Immature natural killer cell (primary cell): Measurements from ENCODE around the gene LRRC8E. TPM values are rescaled to one million over a fixed set of nuclear protein-coding genes. Genes with fewer than 3 reads are reported as not detected.

Source experiments
- DNase-seq, 3 donors: peaks; one replicate each; pipeline ENCODE4 v3.0.0; 2022; ENCODE audit warnings: mixed read lengths in 1 of 3
- H3K27ac Mint-ChIP-seq, 6 donors: one replicate each; pipeline ENCODE4 v1.8.0; 2020; ENCODE audit warnings: mixed read lengths in 6 of 6, mild to moderate bottlenecking in 5 of 6, inconsistent platforms in 4 of 6, moderate library complexity in 3 of 6
- H3K27me3 Mint-ChIP-seq, 3 donors: one replicate each; pipeline ENCODE4 v1.8.0; 2020 to 2021; ENCODE audit warnings: low read depth in 3 of 3, mild to moderate bottlenecking in 3 of 3, mixed read lengths in 3 of 3, moderate library complexity in 3 of 3, inconsistent platforms in 1 of 3
- H3K36me3 Mint-ChIP-seq, 3 donors: one replicate each; pipeline ENCODE4 v1.8.0; 2020; ENCODE audit warnings: mixed read lengths in 3 of 3, inconsistent platforms in 2 of 3, mild to moderate bottlenecking in 2 of 3
- H3K4me1 Mint-ChIP-seq, 2 donors: one replicate each; pipeline ENCODE4 v1.8.0; 2020; ENCODE audit warnings: inconsistent platforms in 2 of 2, mild to moderate bottlenecking in 2 of 2, mixed read lengths in 2 of 2, moderate library complexity in 1 of 2
- H3K4me3 Mint-ChIP-seq, 5 donors: one replicate each; pipeline ENCODE4 v1.8.0; 2020; ENCODE audit warnings: mild to moderate bottlenecking in 5 of 5, mixed read lengths in 5 of 5, inconsistent platforms in 3 of 5, moderate library complexity in 3 of 5
- H3K9me3 Mint-ChIP-seq, 6 donors: one replicate each; pipeline ENCODE4 v1.8.0; 2020; ENCODE audit warnings: mild to moderate bottlenecking in 6 of 6, mixed read lengths in 6 of 6, inconsistent platforms in 4 of 6, moderate library complexity in 3 of 6
- polyA plus RNA-seq, 3 donors: library from polyadenylated mRNA; unstranded; fragments of 300-500 nt; fragmentation: Illumina TruSeq; gene quantifications; one replicate each; pipeline ENCODE4 v1.2.3, GENCODE V29; 2021

LRRC8E gene
- polyA plus RNA-seq, 3 donors from 2014 or later: not detected

DNA sequence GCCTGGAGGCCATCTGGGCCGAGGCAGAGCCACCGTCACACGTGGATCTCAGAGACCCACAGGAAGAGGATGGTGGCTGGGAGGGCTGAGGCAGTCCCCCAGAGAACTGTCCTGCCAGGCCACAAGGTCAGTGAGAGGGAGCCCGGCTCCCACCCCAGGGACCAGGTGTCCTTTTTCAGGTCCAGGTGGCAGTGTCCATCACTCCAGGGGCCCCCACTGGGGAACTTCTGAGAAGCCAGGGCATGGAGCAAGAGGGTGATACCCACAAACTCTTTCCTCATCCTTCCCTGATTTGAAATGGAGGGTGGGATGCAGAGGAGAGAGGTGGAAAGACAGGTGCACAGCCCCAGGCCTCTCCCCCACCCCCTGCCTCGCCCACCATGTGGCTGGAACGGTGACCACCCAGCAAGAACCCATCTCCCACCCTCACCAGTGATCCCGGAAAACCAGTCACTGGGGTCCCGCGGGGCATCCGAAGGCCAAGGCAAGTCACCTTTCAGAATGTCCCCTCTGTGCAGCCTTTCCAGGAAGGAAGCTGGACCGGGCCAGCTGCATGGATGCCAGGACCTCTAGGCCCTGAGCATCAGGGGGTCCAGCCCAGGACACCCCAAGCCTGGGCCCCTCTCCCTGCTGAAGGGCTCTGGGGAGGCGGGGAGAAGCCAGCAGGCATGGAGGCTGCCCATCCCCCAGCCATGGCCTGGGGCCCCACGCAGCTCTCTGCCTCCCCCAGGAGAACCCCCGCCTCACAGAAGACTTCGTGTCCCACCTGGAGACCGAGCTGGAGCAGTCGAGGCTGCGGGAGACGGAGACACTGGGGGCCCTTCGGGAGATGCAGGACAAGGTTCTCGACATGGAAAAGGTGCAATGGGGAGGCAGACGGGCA is 28.2 kb upstream of the LRRC8E start:
- Mint-ChIP-seq H3K4me1 (peaks cover 0 to 6% of the 10 kb centered on the region in 2 donors), H3K4me3 (no peak overlapping the region), H3K27me3 (peaks cover 0 to 5% (median 4%) of the 10 kb centered on the region in 3 donors), H3K36me3 (no peaks in the 10 kb centered on the region), H3K9me3 (no peaks in the 10 kb centered on the region), H3K27ac (no peak overlapping the region)
- DNase-seq: no peak

DNA sequence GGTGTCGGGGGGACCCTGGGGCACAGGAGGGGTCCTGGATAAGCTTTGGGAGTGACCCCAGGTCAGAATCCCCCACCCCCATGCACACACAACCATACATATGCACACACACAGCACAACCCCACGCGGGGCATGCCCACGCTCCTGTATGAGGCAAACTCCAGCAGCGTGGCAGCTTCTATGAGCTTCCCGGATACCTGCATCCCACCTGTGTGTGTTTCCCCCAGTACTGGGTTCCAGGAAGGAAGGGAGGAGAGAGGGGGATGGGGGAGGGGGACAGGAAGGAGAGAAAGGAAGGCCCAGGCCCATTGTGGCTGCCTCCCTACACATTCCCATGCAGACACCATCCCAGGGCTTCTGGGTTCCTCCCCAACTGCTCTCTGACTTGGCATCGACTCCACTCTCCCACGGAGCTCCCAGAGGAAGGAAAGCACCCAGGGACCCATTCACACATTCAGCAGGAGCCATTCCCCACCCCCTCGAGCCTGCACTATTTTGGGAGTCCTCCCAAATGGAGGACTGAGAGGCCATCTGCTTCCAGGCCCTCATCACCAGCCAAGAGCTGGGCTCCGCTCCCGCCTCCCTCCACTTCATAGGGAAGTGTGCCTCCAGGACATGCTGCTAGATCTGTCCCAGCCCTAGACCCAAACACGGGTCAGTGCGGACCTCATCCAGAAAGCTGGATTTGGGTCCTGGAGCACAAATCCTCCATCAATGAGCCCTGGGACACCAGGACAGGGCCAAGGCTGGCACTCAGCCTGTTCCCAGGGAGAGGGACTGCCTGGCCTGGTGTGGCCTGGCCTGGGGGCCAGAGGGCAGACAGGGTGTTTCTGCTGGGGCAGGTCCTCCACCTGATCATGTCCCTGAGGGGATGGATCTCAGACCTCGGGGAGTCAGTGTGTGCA is 27.3 kb upstream of the LRRC8E start:
- Mint-ChIP-seq H3K4me1 (peaks cover 0 to 6% of the 10 kb centered on the region in 2 donors), H3K4me3 (peak overlapping the region in 1 of 5 donors; percentile 44), H3K9me3 (no peaks in the 10 kb centered on the region), H3K36me3 (no peaks in the 10 kb centered on the region), H3K27me3 (peaks cover 0 to 8% (median 8%) of the 10 kb centered on the region in 3 donors), H3K27ac (no peak overlapping the region)
- no peak for DNase-seq

DNA sequence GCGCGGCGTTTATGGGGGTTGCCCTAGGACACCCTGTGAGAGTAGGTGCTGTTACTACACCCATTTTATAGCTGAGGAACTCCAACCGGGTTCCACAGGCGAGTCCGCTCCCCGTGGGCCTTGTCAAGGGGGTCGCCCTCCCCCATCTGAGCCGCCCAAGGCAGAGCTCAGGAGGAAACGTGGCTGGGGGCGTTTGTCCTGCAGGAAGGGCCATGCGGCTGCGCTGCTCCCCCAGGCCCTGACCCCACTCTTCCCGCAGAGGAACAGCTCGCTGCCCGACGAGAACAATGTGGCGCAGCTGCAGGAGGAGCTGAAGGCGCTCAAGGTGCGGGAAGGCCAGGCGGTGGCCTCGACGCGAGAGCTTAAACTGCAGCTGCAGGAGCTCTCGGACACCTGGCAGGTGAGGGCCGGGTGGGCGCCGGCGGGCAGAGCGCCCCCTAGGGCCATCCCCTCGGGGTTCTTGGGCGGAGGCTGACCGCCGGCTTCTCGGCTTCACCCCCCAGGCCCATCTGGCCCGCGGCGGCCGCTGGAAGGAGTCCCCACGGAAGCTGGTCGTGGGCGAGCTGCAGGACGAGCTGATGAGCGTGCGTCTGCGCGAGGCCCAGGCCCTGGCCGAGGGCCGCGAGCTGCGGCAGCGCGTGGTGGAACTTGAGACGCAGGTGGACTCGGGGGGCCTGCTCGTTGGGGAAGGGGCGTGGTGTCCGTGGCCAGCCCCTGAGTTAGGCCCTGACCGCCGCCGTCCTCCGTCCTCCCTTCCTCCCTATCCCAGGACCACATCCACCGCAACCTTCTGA is 26.5 kb upstream of the LRRC8E start:
- H3K4me1 Mint-ChIP-seq: peaks cover 0 to 6% of the 10 kb centered on the region in 2 donors
- peak overlapping the region in 4 of 5 donors; percentile 18 to 72 (median 46) for H3K4me3 Mint-ChIP-seq
- H3K27ac Mint-ChIP-seq: no peak overlapping the region
- H3K27me3 Mint-ChIP-seq: peaks cover 0 to 11% (median 11%) of the 10 kb centered on the region in 3 donors
- H3K36me3 Mint-ChIP-seq: no peaks in the 10 kb centered on the region
- DNase-seq: no peak
- H3K9me3 Mint-ChIP-seq: no peaks in the 10 kb centered on the region

DNA sequence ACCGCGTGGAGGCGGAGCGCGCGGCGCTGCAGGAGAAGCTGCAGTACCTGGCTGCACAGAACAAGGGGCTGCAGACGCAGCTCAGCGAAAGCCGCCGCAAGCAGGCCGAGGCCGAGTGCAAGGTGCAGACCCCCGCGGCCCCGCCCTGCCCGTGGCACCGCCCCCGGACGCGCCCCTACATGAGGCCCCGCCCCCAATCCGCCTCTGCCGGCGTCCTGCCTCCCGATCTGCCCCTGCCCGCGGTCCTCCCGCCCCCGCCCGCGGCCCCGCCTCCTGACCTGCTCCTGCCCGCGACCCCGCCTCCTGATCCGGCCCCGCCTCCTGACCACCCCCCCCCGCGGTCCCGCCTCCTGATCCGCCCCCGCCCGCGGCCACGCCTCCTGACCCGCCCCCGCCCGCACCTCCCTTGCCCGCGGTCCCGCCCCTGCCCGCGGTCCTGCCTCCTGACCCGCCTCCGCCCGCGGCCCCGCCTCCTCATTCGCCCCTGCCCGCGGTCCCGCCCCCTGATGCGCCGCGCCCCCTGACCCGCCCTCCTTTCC is 25.8 kb upstream of the LRRC8E start:
- peak; percentile 57 to 63 (median 58) for DNase-seq
- peaks cover 0 to 11% (median 11%) of the 10 kb centered on the region in 3 donors for H3K27me3 Mint-ChIP-seq
- H3K36me3 Mint-ChIP-seq: no peaks in the 10 kb centered on the region
- H3K4me3 Mint-ChIP-seq: peak overlapping the region in 4 of 5 donors; percentile 18 to 72 (median 46)
- no peak overlapping the region for H3K27ac Mint-ChIP-seq
- H3K4me1 Mint-ChIP-seq: peaks cover 0 to 9% of the 10 kb centered on the region in 2 donors
- H3K9me3 Mint-ChIP-seq: no peaks in the 10 kb centered on the region

DNA sequence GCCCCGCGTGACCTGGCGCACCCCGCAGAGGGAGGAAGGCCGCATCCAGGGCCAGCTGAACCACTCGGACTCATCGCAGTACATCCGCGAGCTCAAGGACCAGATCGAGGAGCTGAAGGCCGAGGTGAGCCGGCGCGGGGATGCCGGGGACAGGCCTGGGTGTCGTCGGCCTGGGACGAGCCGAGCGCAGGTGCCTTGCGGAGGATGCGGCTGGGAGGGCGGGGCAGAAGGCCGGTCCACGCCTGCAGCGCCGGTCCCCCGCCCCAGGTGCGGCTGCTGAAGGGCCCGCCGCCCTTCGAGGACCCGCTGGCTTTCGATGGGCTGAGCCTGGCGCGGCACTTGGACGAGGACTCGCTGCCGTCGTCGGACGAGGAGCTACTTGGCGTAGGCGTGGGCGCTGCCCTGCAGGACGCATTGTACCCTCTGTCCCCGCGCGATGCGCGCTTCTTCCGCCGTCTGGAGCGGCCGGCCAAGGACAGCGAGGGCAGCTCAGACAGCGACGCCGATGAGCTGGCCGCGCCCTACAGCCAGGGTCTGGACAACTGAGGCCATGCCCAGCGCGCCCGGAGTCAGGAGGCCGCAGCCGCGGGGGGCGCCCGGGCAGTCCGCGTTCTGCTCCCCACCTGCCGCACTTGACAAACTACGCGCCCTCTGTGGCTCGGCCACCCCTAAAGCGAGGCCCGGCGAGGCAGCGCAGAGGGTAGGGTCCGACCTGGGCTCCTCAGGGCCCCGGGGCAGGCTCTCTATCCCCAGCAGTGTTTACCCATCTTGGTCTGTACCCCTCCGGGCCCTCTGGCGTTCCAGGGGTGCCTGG is 24.9 kb upstream of the LRRC8E start:
- H3K4me1 Mint-ChIP-seq: peaks cover 0 to 12% of the 10 kb centered on the region in 2 donors
- no peak overlapping the region for H3K27ac Mint-ChIP-seq
- no peak for DNase-seq
- no peaks in the 10 kb centered on the region for H3K36me3 Mint-ChIP-seq
- peak overlapping the region in 1 of 5 donors; percentile 27 for H3K4me3 Mint-ChIP-seq
- H3K27me3 Mint-ChIP-seq: peaks cover 0 to 11% (median 11%) of the 10 kb centered on the region in 3 donors
- no peaks in the 10 kb centered on the region for H3K9me3 Mint-ChIP-seq

DNA sequence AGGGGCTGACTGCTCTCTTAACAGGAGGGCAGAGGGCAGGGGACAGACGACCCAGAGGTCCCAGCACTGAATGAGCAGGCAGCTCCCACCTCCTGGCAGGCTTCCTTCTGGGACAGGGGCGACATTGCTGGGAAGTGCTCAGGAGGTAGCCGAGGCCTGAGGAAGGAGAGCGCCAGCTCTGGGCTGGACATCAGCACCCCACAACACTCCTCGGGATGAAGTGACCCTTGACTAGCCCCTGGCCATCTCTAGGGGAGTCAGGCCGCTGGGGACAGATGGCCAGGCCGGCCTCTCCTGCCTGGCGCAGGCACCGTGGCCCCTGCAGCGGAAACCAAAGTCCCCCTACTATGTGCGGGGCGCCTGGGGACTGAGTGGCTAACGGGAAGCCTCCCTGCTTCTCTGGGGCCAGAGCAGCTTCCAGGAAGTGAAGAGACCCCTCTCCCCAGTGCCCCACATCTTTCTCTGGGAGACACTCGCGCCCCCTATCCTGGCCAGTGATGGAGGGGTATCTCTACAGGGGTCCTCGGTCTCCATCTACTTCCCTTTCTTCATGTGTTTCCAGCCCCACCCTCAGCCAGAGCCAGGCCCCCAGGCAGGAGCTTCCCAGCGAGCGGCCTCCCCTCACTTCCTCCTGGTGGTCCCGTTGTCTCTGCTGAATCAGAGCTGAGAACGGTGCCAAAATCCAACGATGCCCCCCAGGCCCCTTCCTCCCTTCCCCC is 24.2 kb upstream of the LRRC8E start:
- no peak for DNase-seq
- no peak overlapping the region for H3K4me3 Mint-ChIP-seq
- no peaks in the 10 kb centered on the region for H3K36me3 Mint-ChIP-seq
- no peak overlapping the region for H3K27ac Mint-ChIP-seq
- peaks cover 0 to 17% of the 10 kb centered on the region in 2 donors for H3K4me1 Mint-ChIP-seq
- H3K9me3 Mint-ChIP-seq: no peaks in the 10 kb centered on the region
- H3K27me3 Mint-ChIP-seq: peaks cover 0 to 15% (median 13%) of the 10 kb centered on the region in 3 donors

DNA sequence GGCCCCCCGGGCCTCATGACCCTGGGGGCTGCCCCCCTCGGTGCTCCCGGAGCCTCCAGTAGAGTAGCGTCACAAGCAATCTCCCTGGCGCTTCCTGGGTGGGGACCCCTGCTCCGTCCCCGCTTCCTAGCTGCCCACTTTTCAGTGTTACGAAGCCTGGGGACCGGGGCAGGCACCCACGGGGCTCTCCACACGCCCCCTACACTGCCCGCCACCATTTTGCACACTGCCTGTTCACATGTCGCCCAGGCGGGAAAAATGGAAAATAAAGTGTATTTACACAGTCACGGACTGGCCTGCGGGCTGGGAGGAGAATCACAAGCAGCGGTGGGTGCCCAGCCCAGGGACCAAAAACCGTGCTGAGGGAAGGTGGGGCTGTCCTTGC is 23.6 kb upstream of the LRRC8E start:
- Mint-ChIP-seq H3K4me1 (peaks cover 0 to 17% of the 10 kb centered on the region in 2 donors), H3K27me3 (peaks cover 1 to 15% (median 13%) of the 10 kb centered on the region in 3 donors), H3K4me3 (no peak overlapping the region), H3K27ac (no peak overlapping the region), H3K9me3 (no peaks in the 10 kb centered on the region), H3K36me3 (no peaks in the 10 kb centered on the region)
- DNase-seq: no peak

DNA sequence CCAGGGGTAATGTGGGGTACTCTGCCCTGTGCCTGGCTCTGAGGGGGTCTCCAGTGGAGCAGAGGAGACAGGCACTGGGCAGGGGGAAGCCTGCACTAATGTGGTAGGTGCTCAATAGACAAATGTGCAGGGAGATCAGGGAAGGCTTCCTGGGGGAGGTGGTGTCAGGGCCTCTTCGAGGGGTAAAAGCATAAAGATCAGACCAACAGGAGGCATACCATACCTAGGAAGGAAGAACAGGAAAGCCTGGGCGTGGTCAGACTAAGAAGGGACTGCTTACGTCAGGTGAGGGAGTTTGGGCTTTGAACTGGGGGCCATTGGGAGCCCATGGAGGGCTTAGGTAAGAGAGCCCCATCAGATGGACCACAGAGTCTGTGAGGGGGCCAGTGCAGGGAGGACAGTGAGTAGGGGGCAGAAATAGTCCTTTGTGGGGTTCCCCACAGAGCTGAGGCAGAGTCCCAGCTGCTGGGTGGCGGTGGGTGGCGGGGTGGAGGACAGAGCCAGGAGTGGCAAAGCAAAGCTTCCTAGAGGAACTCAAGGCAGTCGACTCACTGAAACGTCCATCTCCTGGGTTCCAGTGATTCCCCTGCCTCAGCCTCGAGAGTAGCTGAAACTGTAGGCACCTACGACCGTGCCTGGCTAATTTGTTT is 22.9 kb upstream of the LRRC8E start:
- Mint-ChIP-seq H3K27me3 (peaks cover 3 to 13% (median 13%) of the 10 kb centered on the region in 3 donors), H3K4me3 (no peak overlapping the region), H3K9me3 (no peaks in the 10 kb centered on the region), H3K27ac (peak overlapping the region in 2 of 6 donors; percentile 10 to 54), H3K4me1 (peaks cover 0 to 22% of the 10 kb centered on the region in 2 donors), H3K36me3 (no peaks in the 10 kb centered on the region)
- DNase-seq: no peak

DNA sequence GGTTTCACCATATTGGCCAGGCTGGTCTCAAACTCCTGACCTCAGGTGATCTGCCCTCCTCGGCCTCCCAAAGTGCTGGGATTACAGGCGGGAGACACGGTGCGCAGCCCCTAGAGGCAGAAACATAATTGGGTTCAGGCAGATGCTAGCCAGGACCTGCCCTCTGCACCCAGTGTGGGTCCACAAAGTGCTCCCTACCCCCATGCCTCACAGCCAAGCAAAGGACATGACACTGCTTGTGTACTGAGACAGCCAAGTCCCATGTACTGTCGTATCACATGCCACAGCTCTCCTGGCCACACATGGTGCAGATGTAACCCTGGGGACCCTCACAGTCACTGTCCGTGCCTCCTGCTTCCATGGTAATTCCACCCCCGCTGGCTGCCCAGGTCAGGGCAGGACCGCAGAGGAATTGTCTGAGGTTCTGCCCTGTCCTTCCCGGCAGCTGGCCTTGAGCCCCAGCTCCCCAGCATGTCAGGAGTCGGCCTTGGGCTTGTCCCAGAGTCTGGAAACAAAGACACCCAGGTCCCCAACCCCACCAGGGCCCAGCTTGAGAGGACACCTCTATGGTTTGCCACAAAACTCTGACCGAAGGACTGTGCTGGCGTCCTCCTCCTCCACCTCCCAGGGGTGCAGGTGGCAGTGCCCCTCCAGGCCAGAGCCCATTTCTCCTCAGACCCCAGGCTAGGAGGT is 21.8 kb upstream of the LRRC8E start:
- DNase-seq: no peak
- Mint-ChIP-seq H3K27me3 (peaks cover 8 to 17% (median 14%) of the 10 kb centered on the region in 3 donors), H3K27ac (peak overlapping the region in 1 of 6 donors; percentile 71), H3K9me3 (no peaks in the 10 kb centered on the region), H3K4me3 (no peak overlapping the region), H3K36me3 (no peaks in the 10 kb centered on the region), H3K4me1 (peaks cover 7 to 28% of the 10 kb centered on the region in 2 donors)

DNA sequence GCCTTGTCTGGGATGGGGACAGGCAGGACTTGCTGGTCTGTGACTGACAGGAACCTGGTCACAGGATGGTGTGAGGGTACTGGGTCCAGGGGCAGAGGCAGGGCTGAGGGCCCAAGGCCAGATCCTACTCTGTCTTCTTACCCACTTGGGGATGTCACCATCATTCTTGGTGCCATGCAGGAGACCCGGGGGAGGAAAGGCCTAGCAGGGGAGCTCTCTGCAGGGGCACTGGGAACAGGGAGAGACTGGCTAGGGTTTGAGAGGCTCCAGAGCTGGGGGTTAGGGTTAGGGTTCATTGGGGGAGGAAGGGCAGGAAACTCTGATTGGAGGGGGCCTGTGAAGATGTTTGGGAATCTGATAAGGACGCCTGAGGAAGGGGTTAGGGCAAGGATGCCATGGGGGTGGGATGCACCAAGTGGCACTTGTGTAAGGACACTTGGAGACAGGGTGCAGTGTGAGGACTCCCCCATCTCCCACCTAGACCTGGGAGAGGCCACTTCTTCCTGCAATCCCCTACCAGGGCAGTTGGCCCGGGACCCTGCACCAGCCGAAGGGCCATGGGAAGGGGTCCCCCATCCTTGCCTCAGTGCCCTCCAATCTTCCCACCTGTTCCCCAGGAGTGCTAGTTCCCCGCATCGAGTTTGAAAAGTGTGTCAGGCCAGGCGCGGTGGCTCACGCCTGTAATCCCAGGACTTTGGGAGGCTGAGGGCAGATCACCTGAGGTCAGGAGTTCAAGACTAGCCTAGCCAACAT is 21.0 kb upstream of the LRRC8E start:
- no peak for DNase-seq
- peak overlapping the region in 2 of 5 donors; percentile 25 to 88 for H3K4me3 Mint-ChIP-seq
- H3K9me3 Mint-ChIP-seq: no peaks in the 10 kb centered on the region
- H3K27ac Mint-ChIP-seq: peak overlapping the region in 1 of 6 donors; percentile 71
- H3K36me3 Mint-ChIP-seq: no peaks in the 10 kb centered on the region
- H3K27me3 Mint-ChIP-seq: peaks cover 8 to 21% (median 14%) of the 10 kb centered on the region in 3 donors
- peaks cover 14 to 33% of the 10 kb centered on the region in 2 donors for H3K4me1 Mint-ChIP-seq
